Measurements from ENCODE around the gene LIN9.
"Not testable (repeated sequence)": the region's sequence is repeated elsewhere in the genome, so short reads cannot be mapped to it uniquely, and the experiment has no call there.

Gene LIN9

GRCh38 chr1:226215239-226215638 lies 93.7 kb downstream of the LIN9 start:
- DNase-seq (ENCODE audit: low read depth in 2 of 2): no peak

DNA sequence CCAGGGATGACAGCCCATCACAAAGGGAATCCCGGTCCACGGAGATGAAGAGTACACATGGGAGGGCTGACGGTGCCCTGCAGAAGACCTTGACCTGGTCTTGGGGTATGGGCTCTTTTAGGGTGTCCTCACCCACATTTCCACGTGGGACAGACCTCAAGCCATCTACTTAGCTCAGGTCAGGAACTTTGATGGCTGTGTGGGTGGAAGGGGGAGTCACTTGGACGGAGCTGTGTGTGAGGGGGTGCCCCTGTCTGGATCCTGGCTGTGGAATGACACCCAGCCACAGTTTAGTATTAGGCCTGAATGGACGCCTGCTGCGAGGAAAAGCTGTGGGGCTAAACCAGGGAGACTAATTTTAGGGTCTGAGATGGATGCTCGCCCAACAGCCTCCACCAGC lies 96.4 kb downstream of the LIN9 start:
- DNase-seq (ENCODE audit: low read depth in 2 of 2): no peak

DNA sequence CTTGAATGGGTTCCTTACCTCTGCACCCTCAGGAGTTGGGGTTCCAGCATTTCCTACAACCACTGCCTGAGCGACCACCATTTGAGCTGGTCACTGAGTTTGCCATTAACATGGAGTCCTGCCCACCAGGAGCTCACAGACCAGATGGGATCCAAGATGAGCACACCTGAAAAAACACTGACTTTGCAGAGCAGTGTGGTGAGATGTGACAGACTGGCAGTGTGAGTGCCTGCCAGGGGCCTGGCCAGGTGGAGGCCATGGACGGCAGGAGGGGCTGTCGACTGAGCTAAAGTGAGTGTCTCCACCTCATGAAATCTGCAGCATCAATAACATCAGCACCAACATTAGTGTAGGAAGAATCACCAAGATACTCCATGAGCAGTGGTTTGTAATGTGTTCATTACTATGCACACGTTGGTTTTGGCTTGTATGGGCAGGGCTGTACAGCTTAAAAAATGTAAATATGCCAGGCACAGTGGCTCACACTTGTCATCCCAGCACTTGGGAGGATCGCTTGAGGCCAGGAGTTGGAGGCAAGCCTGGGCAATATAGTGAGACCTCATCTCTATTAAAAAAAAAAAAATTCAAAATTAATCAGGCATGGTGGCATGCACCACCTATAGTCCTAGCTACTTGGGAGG lies 97.7 kb downstream of the LIN9 start:
- no peak for DNase-seq (ENCODE audit: low read depth in 2 of 2)

DNA sequence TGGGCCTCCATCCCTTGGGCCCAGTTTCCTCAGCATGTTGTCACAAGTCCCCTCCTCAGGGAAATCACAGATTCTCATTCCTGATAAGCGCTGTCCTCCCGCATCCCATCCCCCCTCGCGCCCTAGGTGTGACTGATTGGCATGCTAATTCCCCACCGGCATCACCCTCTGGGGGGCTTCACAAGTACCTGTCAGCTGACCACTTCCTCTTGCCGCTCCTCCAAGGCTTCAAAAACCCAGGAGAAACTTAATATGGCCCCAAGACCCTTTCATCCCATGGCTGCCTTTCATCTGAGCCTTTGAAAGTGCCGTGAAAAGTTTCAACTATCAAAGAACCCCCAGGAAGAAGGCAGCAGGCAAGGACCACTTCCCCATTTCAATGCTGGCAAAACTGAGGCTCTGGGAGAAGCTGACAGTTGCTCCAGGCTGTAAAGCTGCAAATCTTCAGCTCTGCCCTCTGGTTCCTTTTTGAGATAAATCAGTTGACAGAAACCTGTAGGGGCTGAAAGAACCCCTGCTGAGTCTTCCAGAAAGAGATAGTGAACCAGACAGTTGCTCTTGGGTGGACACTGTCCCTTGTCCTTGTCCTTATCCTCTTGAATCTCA lies 98.3 kb downstream of the LIN9 start:
- DNase-seq (ENCODE audit: low read depth in 2 of 2): no peak

DNA sequence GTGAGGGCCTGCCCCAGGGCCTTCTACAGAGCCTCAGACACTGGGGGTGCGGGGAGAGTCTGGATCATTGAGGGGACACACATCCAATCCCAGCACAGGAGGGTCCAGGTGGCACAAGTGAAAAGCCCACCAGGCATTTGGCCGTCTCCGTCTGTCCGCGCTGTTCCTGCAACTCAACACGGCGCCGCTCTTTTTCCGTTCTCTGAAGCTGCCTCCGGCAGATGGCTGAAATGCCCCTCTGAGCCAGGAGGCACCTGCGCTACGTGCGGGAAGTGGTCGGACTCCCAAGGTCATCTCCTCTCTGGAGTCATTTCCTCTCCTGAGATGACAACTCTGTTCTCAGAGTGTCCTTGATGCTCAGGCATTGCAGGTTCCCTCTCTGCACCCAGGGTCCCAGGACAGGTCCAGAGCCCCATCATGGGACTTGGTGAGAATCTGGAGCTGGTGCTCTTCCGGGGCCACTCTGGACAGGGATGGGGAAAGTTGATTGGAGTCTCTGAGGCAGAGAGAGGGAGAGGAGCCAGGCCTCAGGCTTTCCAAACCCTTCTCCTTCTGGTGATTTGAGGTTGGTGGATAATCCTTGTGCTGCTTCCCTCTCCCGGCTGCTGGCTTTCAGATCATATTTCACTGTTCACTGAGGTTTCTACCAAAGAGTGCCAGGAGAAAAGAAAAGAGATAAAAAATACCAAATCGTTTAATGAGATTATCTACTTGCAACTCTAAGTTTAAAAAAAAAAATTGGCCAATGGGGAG lies 99.5 kb downstream of the LIN9 start:
- no peak for DNase-seq (ENCODE audit: low read depth in 2 of 2)

DNA sequence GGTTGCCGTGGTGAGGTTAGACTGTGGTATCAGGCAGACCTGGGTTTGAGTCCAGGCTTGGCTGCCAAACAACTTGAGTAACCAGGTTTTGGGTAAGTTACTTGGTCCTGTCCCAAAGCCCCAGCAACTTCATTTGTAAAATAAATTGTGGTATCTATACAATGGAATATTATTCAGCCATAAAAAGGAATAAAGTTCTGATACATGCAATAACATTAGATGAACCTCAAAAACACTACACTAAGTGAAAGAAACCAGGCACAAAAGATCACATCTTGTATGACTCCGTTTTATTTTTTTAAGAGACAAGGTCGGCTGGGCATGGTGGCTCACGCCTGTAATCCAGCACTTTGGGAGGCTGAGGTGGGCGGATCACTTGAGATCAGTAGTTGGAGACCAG lies 101.9 kb downstream of the LIN9 start:
- DNase-seq (ENCODE audit: low read depth in 2 of 2): no peak

GRCh38 chr1:226204198-226204597 lies 104.8 kb downstream of the LIN9 start:
- DNase-seq (ENCODE audit: low read depth in 2 of 2): no peak

GRCh38 chr1:226203655-226204054 lies 105.3 kb downstream of the LIN9 start:
- no peak for DNase-seq (ENCODE audit: low read depth in 2 of 2)

- DNase-seq (ENCODE audit: low read depth in 2 of 2): no peak
Measured at GRCh38 chr1:226203240-226203639, 105.7 kb downstream of the LIN9 start.

- not testable (repeated sequence) for DNase-seq (ENCODE audit: low read depth in 2 of 2)
Measured at GRCh38 chr1:226202666-226203065, 106.3 kb downstream of the LIN9 start.

DNA sequence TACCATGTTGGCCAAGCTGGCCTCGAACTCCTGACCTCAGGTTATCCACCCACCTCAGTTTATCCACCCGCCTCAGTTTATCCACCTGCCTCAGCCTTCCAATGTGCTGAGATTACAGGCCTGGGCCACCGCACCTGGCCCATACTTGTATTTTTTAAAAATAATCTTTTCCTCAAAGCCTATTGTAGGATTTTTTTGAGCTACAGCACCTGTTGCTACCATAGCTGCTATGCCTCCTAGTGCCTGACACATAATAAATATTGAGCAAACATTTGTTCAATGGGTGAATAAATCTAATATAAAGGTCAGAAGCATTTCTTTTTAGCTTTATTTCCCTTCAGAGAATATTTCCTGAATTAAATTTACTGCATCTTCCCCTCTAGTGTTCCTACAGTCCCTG lies 106.7 kb downstream of the LIN9 start:
- no peak for DNase-seq (ENCODE audit: low read depth in 2 of 2)

DNA sequence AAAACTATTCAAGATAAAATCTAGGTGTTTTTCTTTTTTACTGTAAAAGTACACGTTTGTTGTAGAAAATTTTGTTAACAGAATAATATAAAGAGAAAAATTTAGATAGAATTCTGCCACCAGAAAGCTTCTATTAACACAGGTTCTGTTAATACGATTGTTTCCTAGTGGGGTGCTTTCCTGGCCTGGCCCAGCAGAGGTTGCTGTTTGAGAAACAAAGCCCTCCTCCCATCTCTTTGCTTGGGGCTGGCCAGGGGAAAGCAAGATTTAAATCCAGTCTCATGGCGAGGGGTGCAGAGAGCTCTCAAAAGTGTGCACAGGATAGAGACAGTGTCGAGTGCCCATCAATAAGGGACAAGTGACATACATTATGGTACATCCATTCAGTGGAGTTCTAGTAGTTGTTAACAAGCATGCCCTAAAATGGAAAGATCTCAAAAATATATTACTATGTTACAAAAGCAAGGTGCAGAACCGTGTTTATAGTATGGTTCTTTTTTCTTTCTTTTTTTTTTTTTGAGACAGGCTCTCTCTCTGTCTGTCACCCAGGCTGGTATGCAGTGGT lies 107.9 kb downstream of the LIN9 start:
- no peak for DNase-seq (ENCODE audit: low read depth in 2 of 2)

DNA sequence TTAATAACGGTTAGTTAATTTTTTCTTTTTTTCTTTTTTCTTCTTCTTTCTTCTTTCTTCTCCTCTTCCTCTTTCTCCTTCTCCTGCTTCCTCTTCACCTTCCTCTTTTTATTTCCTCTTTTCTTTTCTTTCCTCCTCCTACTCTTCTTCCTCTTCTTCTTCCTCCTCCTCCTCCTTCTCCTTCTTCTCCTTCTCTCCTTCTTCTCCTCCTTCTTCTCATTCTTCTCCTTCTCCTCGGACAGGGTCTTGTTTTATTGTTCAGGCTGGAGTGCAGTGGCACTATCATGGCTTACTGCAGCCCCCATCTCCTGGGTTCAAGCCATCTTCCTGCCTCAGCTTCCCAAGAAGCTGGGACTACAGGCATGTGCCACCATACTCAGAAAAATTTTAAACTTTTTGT lies 109.0 kb downstream of the LIN9 start:
- no peak for DNase-seq (ENCODE audit: low read depth in 2 of 2)

DNA sequence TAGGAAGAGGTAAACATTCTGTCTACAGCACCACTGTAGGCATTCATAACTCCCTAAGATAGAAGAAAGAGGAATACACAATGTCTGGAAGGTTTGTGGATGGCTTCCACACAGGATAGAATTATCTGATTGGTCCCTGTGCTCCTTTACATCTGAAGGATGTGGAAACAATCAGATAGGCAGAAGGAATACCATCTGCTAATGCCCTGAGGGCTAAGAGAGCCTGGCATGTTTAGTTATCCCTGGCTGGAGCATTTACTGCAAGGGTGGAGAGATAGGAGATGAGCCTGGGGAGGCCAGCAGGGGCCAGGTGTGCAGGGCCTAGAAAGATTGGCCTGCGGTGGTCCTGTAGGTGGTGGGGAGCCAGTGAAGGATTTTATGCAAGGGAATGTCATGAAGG lies 113.8 kb downstream of the LIN9 start:
- DNase-seq (ENCODE audit: low read depth in 2 of 2): no peak

GRCh38 chr1:226187380-226187779 lies 121.6 kb downstream of the LIN9 start:
- no peak for DNase-seq (ENCODE audit: low read depth in 2 of 2)

DNA sequence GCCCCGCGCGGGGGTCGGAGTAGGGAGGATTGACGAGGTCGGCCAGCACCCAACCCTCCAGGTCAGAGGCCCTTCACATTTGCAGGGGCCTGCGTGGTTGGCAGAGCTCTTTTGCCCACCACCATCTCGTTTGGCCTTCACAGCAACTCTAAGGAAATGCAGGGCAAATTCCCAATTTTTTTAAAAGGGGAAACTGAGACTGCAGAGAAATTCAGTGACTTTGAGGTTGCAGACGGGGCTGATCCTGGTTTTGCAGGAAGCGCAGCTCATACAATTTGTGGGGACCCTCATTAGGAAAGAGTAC lies 122.0 kb downstream of the LIN9 start:
- no peak for DNase-seq (ENCODE audit: low read depth in 2 of 2)

DNA sequence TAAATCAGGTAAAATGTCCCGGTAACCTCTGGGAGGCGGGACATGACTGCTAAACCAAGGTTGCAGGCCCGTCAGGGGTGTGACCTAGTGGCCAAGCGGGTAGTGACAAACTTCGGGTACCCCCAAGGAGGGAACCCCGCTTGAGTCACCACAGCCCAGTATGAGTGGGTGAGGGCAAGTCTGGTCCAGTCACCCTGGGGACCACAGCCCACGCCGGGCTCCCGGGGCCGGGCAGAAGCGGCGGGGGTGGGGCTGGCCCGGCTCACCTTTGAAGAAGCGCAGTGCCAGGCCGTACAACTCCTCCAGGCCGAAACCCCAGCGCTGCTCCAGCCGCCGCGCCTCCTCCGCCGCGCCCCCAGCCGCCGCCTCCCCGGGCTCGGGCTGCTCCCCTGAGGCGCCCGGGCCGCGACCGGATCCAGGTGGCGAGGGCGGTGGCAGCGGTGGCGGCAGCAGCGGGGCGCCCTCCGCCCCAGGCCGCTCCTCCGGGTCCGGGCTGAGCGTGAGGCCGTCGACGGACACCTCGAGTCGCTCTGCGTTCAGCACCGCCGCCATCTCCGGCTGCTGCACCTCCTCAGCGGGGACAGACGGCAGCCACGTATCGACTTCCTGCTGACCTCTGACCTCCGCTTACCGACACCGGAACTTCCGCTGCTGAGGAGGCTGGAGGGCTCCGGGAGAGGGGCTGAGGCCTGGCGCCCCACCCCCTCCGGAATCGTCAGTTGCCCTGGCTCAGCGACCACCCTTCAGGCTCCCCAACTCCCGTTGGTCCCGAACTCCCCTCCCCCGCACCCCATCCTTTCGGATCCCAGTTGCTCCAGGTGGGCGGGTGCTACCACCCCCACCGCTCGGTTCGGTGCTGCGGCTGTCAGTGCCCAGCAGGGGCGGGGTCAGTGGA lies 122.6 kb downstream of the LIN9 start, which contains the start of gene ACBD3:
ACBD3 (minus strand) TSS at position 618 of the 895 bp plus-strand sequence; CDS start at position 552, 66 bp downstream.
- peak; percentile 80 for DNase-seq (ENCODE audit: low read depth in 2 of 2)

- no peak for DNase-seq (ENCODE audit: low read depth in 2 of 2)
Measured at GRCh38 chr1:226185141-226186036, 123.6 kb downstream of the LIN9 start.

DNA sequence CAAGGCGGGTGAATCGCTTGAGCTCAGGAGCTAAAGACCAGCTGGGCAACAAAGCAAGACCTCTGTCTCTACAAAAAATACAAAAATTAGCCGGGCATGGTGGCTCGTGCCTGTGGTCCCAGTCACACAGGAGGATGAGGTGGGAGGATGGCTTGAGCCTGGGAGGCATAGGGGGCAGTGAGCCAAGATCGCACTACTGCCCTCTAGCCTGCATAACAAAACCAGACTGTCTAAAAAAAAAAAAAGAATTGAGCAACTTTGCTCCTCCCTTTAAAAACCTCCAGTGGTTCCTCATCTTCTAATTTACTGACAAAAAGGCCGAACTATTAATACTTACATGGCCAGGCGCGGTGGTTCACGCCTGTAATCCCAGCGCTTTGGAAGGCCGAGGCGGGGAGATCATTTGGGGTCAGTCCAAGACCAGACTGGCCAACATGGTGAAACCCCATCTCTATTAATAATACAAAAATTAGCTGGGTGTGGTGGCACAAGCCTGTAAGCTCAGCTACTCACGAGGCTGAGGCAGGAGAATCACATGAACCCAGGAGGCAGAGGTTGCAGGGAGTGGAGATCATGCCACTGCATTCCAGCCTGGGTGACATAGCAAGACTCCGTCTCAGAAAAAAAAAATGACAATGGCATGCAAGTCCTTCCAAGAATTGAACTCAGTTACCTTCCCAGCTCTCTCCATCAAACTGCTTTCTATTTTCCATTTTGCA lies 126.8 kb downstream of the LIN9 start:
- DNase-seq (ENCODE audit: low read depth in 2 of 2): no peak
